Fibroblast of lung (primary cell): ENCODE data around the gene AGBL4. TPM values are rescaled to one million over a fixed set of nuclear protein-coding genes. Genes with fewer than 3 reads are reported as not detected.
A peak's percentile ranks its signal among the peaks of the same experiment; 100 is the strongest.

Experiments used
- DNase-seq, 2 donors: peaks; one replicate each; pipeline versions ENCODE4 v3.0.0 to v3.0.0-alpha.2; 2010; ENCODE audit warnings: low read depth in 2 of 2
- H2AFZ ChIP-seq: 2 replicates; pipeline ENCODE4 v1.5.1; 2012; ENCODE audit warnings: low read length, control low read depth, inconsistent platforms
- H3K27ac ChIP-seq: 2 replicates; pipeline ENCODE4 v1.5.1; 2011; ENCODE audit warnings: low read length, control low read depth; ENCODE audit not compliant: insufficient read depth
- H3K27me3 ChIP-seq: 2 replicates; pipeline ENCODE4 v1.5.1; 2011; ENCODE audit warnings: mild to moderate bottlenecking, low read length; ENCODE audit not compliant: control insufficient read depth, insufficient read depth
- H3K36me3 ChIP-seq: 2 replicates; pipeline ENCODE4 v1.5.1; 2011; ENCODE audit warnings: low read length; ENCODE audit not compliant: control insufficient read depth, insufficient read depth
- H3K4me1 ChIP-seq: 2 replicates; pipeline ENCODE4 v1.5.1; 2011; ENCODE audit warnings: low read length; ENCODE audit not compliant: control insufficient read depth, insufficient read depth; ENCODE audit errors: extremely low read depth
- H3K4me2 ChIP-seq: 2 replicates; pipeline ENCODE4 v1.5.1; 2011; ENCODE audit warnings: low read length, control low read depth; ENCODE audit not compliant: insufficient read depth; ENCODE audit errors: extremely low read depth
- H3K4me3 ChIP-seq, 4 experiments: fragments of 200-600 bp in 1 of 4; sonication (generic) in 1 of 4; replicated peaks in 1 of 4; 2 replicates each; pipeline ENCODE4 v1.5.1; 2011 to 2016; ENCODE audit warnings: low read length in 4 of 4, low read depth in 3 of 4, mild to moderate bottlenecking in 3 of 4, control low read depth in 2 of 4, inconsistent platforms in 1 of 4, mixed read lengths in 1 of 4; ENCODE audit not compliant: insufficient read depth in 1 of 4; ENCODE audit errors: control extremely low read depth in 1 of 4
- H3K79me2 ChIP-seq: 2 replicates; pipeline ENCODE4 v1.5.1; 2012; ENCODE audit warnings: mild to moderate bottlenecking, low read length, inconsistent platforms; ENCODE audit not compliant: control insufficient read depth, insufficient read depth
- H3K9ac ChIP-seq: 2 replicates; pipeline ENCODE4 v1.5.1; 2011; ENCODE audit warnings: mild to moderate bottlenecking, low read length, control low read depth; ENCODE audit not compliant: insufficient read depth
- H3K9me3 ChIP-seq: 2 replicates; pipeline ENCODE4 v1.5.1; 2012; ENCODE audit warnings: low read depth, low read length; ENCODE audit not compliant: control insufficient read depth, insufficient read depth
- H4K20me1 ChIP-seq: 2 replicates; pipeline ENCODE4 v1.5.1; 2011; ENCODE audit warnings: low read length; ENCODE audit not compliant: control insufficient read depth, insufficient read depth; ENCODE audit errors: extremely low read depth
- EZH2 ChIP-seq: IDR thresholded peaks from 2 replicates; pipeline ENCODE4 v1.5.1; 2012; ENCODE audit warnings: low read length, control low read depth, mild to moderate bottlenecking; ENCODE audit errors: missing control alignments
- polyA plus RNA-seq, 2 donors: library from polyadenylated mRNA; depleted of rRNA in 1 of 2; stranded (reverse) in 1 of 2; unstranded in 1 of 2; fragments of >200 nt; gene quantifications; 2 replicates each; pipeline ENCODE4 v1.2.1, GENCODE V29; 2011 to 2012; ENCODE audit warnings: missing spikeins in 1 of 2
- total RNA-seq: library from RNA; depleted of rRNA; stranded (reverse); fragments of >200 nt; gene quantifications from 2 replicates; pipeline ENCODE4 v1.2.1, GENCODE V29; 2014
- TF ChIP-seq, protein P1 (sequence below), 2 donors: IDR thresholded peaks in 1 of 2; conservative IDR thresholded peaks in 1 of 2; 1 replicate in 1 of 2; 2 replicates in 1 of 2; pipeline ENCODE4 v1.5.1; 2011 to 2012; ENCODE audit warnings: low read length in 2 of 2, control low read depth in 1 of 2, inconsistent platforms in 1 of 2, low read depth in 1 of 2, mild to moderate bottlenecking in 1 of 2

AGBL4 gene
- total and polyA plus RNA-seq, 2 donors (not counting 1 experiment from before 2014, with no cell fraction given), result not detected

DNA sequence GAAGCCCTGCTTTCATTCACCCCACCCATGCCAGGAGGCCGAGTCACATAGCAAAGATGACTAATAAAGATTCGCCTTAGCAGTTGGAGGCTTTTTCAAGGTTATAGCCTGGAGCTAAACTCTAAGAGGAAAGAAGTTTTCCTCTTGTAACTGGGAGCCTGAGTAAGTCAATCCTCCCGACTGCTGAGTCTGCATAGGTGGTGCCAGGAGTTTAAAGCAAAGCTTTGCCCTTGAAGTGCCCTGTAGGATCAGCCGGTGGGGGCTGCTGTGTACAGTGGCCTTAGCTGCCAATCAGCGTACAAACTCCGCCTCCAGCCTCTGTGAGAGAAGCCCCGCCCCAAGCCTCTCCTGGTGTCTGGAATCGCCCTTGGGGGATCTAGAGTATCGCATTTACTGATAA lies 1404.2 kb downstream of the AGBL4 start:
- Histone ChIP-seq H2AFZ (no peak overlapping the region), H3K9ac (no peak overlapping the region), H4K20me1 (no peaks in the 10 kb centered on the region), H3K27me3 (no peaks in the 10 kb centered on the region), H3K9me3 (no peaks in the 10 kb centered on the region), H3K4me2 (no peak overlapping the region), H3K27ac (no peak overlapping the region), H3K4me1 (no peaks in the 10 kb centered on the region), H3K4me3 (no peak overlapping the region), H3K36me3 (no peaks in the 10 kb centered on the region), H3K79me2 (no peaks in the 10 kb centered on the region)
- TF ChIP-seq, protein P1, sequence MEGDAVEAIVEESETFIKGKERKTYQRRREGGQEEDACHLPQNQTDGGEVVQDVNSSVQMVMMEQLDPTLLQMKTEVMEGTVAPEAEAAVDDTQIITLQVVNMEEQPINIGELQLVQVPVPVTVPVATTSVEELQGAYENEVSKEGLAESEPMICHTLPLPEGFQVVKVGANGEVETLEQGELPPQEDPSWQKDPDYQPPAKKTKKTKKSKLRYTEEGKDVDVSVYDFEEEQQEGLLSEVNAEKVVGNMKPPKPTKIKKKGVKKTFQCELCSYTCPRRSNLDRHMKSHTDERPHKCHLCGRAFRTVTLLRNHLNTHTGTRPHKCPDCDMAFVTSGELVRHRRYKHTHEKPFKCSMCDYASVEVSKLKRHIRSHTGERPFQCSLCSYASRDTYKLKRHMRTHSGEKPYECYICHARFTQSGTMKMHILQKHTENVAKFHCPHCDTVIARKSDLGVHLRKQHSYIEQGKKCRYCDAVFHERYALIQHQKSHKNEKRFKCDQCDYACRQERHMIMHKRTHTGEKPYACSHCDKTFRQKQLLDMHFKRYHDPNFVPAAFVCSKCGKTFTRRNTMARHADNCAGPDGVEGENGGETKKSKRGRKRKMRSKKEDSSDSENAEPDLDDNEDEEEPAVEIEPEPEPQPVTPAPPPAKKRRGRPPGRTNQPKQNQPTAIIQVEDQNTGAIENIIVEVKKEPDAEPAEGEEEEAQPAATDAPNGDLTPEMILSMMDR (conservative IDR thresholded peaks at IDR 0.05 in 1 of 2, IDR thresholded peaks at IDR 0.05 in 1 of 2; ENCODE audit: low read depth in 1 of 2, low read length in 2 of 2), result no peak
- no peak for TF ChIP-seq EZH2
- DNase-seq, result peak in 1 of 2 donors; percentile 22

DNA sequence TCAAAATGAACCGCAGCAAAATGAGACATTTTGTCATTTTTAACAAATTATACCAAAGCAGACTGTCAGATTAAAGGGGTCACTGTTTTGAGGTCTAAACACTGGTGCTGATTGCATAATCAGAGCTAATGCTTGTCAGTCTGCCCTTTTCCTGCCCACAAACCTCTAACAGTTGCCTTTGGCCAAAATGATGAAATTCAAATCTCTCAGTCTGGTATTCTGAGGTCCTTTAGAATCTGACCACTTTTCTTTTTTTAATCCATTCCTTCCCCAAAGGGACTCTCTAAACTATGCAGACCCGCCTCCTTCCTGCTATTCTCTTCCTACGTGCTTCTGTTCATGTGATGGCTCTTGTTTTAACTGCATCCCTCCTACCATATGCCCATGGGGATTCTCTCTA lies 1406.5 kb downstream of the AGBL4 start:
- no peaks in the 10 kb centered on the region for H3K27me3 ChIP-seq
- H3K4me2 ChIP-seq, result no peak overlapping the region
- H3K4me3 ChIP-seq, result no peak overlapping the region
- H3K4me1 ChIP-seq, result no peaks in the 10 kb centered on the region
- H3K79me2 ChIP-seq, result no peaks in the 10 kb centered on the region
- H2AFZ ChIP-seq, result no peak overlapping the region
- H3K9me3 ChIP-seq, result no peaks in the 10 kb centered on the region
- no peak overlapping the region for H3K9ac ChIP-seq
- TF ChIP-seq EZH2, result no peak
- TF ChIP-seq, protein P1 (conservative IDR thresholded peaks at IDR 0.05 in 1 of 2, IDR thresholded peaks at IDR 0.05 in 1 of 2; ENCODE audit: low read depth in 1 of 2, low read length in 2 of 2), result no peak
- peak; percentile 11 to 74 for DNase-seq
- H3K36me3 ChIP-seq, result no peaks in the 10 kb centered on the region
- no peaks in the 10 kb centered on the region for H4K20me1 ChIP-seq
- H3K27ac ChIP-seq, result no peak overlapping the region

DNA sequence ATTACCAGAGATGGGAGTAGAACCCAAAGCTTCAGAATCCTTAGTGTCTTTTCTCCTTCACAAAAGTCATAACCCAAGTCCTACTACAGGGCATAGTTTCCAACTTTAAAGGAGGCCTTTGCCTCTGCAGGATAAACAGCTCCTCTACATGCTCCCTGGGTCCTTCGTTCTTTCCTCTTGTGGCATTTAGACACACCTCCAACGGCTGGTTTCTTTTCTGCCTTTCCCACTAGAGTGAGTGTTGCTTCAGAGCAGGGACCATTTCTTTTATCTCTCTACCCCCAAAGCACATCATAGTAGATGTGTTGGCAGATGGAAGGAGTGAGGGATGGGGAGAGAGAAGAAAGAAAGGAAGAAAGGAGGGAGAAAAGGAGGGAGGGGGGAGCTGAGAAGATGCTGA lies 1407.0 kb downstream of the AGBL4 start:
- Histone ChIP-seq H2AFZ (no peak overlapping the region), H3K27me3 (no peaks in the 10 kb centered on the region), H3K27ac (no peak overlapping the region), H4K20me1 (no peaks in the 10 kb centered on the region), H3K4me2 (no peak overlapping the region), H3K36me3 (no peaks in the 10 kb centered on the region), H3K9ac (no peak overlapping the region), H3K79me2 (no peaks in the 10 kb centered on the region), H3K4me1 (no peaks in the 10 kb centered on the region), H3K4me3 (no peak overlapping the region), H3K9me3 (no peaks in the 10 kb centered on the region)
- TF ChIP-seq, protein P1 (conservative IDR thresholded peaks at IDR 0.05 in 1 of 2, IDR thresholded peaks at IDR 0.05 in 1 of 2; ENCODE audit: low read depth in 1 of 2, low read length in 2 of 2), result no peak
- no peak for TF ChIP-seq EZH2
- peak in 1 of 2 donors; percentile 6 for DNase-seq
